HL-60/S4 (cell line): ENCODE measurements around the gene AP2B1.
"Not testable (repeated sequence)": the region's sequence is repeated elsewhere in the genome, so short reads cannot be mapped to it uniquely, and the experiment has no call there.

Experiments
- in situ Hi-C: fragments of 300-500 bp; cut with MboI; formaldehyde crosslinking; loops from 2 replicates; pipeline ENCODE4 v1.14.3; 2022; ENCODE audit warnings: low sequenced_read_pairs

AP2B1 gene

GRCh38 chr17:35692512-35693210 is 105.5 kb downstream of the AP2B1 start:
- in situ Hi-C loops, result no loop called here

GRCh38 chr17:35693662-35694061 is 106.5 kb downstream of the AP2B1 start:
- in situ Hi-C loops, result no loop called here

GRCh38 chr17:35694906-35695305 is 107.8 kb downstream of the AP2B1 start:
- in situ Hi-C loops, result no loop called here

- in situ Hi-C loops, result no loop called here
Observed at GRCh38 chr17:35695613-35696012, 108.5 kb downstream of the AP2B1 start.

- in situ Hi-C loops, result no loop called here
Observed at GRCh38 chr17:35698800-35699199, 111.7 kb downstream of the AP2B1 start.

GRCh38 chr17:35700150-35700549 is 113.0 kb downstream of the AP2B1 start:
- in situ Hi-C loops, result no loop called here

- in situ Hi-C loops, result no loop called here
Observed at GRCh38 chr17:35701491-35701890, 114.4 kb downstream of the AP2B1 start.

GRCh38 chr17:35703308-35703707 is 116.2 kb downstream of the AP2B1 start:
- in situ Hi-C loops, result not testable (repeated sequence)

GRCh38 chr17:35705230-35705629 is 118.1 kb downstream of the AP2B1 start:
- in situ Hi-C loops, result no loop called here

GRCh38 chr17:35705705-35706104 is 118.6 kb downstream of the AP2B1 start:
- in situ Hi-C loops, result no loop called here

- in situ Hi-C loops, result no loop called here
Observed at GRCh38 chr17:35708149-35708548, 121.0 kb downstream of the AP2B1 start.

- in situ Hi-C loops, result no loop called here
Observed at GRCh38 chr17:35708951-35709350, 121.8 kb downstream of the AP2B1 start.

- in situ Hi-C loops, result no loop called here
Observed at GRCh38 chr17:35709874-35710273, 122.8 kb downstream of the AP2B1 start.

- in situ Hi-C loops, result no loop called here
Observed at GRCh38 chr17:35710950-35711349, 123.8 kb downstream of the AP2B1 start.

GRCh38 chr17:35713069-35713728 is 126.1 kb downstream of the AP2B1 start:
- in situ Hi-C loops, result no loop called here

GRCh38 chr17:35714988-35715387 is 127.9 kb downstream of the AP2B1 start:
- in situ Hi-C loops, result no loop called here

GRCh38 chr17:35715416-35715815 is 128.3 kb downstream of the AP2B1 start:
- in situ Hi-C loops, result no loop called here

- in situ Hi-C loops, result no loop called here
Observed at GRCh38 chr17:35716173-35716572, 129.1 kb downstream of the AP2B1 start.

- in situ Hi-C loops, result no loop called here
Observed at GRCh38 chr17:35716897-35717465, 129.9 kb downstream of the AP2B1 start.

- in situ Hi-C loops, result no loop called here
Observed at GRCh38 chr17:35717475-35717874, 130.4 kb downstream of the AP2B1 start.

GRCh38 chr17:35723735-35724134 is 136.6 kb downstream of the AP2B1 start:
- in situ Hi-C loops, result no loop called here

GRCh38 chr17:35725058-35725457 is 137.9 kb downstream of the AP2B1 start:
- in situ Hi-C loops, result loop anchor here (25.0 kb wide), 1 partner anchor 563 kb away; no protein-coding TSS in a partner anchor
